ENCODE data around the gene GDPD2. TPM values are rescaled to one million over a fixed set of nuclear protein-coding genes. Genes with fewer than 3 reads are reported as not detected.

GDPD2 gene
- total and polyA plus RNA-seq, 2 of the 13 experiments (the other 11 are each of a cell fraction or from before 2014, with no cell fraction given), result 0.04 to 0.08 TPM

GRCh38 chrX:70453024-70453618 lies 30.0 kb downstream of the GDPD2 start (continued):
- TF ChIP-seq ZNF772 (CRISPR knock-in tag; IDR thresholded peaks at IDR 0.05), result no peak

- ATAC-seq (peak; percentile 91), DNase-seq (ENCODE audit: low spot score) (peak; percentile 84), FAIRE-seq (peak; percentile 75)
- WGBS (ENCODE audit: low lambda C conversion rate), result 0% methylated on average over 3 of the region's 48 CpGs
- no peaks in the 10 kb centered on the region for H4K20me1 ChIP-seq (ENCODE audit: insufficient read depth, low read length)
- peak overlapping the region; percentile 67 to 84 (median 78) for H3K4me3 ChIP-seq (replicated peaks in 1 of 3; ENCODE audit: insufficient read depth in 1 of 3, low read depth in 2 of 3, low read length in 3 of 3)
- no peak overlapping the region for H2AFZ ChIP-seq (ENCODE audit: low read length)
- H3K27ac ChIP-seq (ENCODE audit: extremely low read length, insufficient read depth, low read length), result peak overlapping the region; percentile 69
- peaks cover 24% of the 10 kb centered on the region for H3K4me1 ChIP-seq (ENCODE audit: insufficient read depth, low read length)
- H3K27me3 ChIP-seq (ENCODE audit: control insufficient read depth in 1 of 2, insufficient read depth in 2 of 2, low read length in 2 of 2), result no peaks in the 10 kb centered on the region; a peak in 2 of 5 replicates
- ChIA-PET CTCF (ENCODE audit: low intra/inter-chr PET ratio, low total read pairs) (interaction anchor here (0.8 to 1.6 kb wide), 3 partner anchors 99 to 210 kb away, joined by 3 to 9 read pairs (median 5); no protein-coding TSS in a partner anchor), POLR2A (no interaction called here)
- H3K36me3 ChIP-seq (replicated peaks in 1 of 2; ENCODE audit: control insufficient read depth in 1 of 2, insufficient read depth in 2 of 2, low read length in 2 of 2), result no peaks in the 10 kb centered on the region
- peak overlapping the region; percentile 77 for H3K9ac ChIP-seq (ENCODE audit: insufficient read depth, low read depth, low read length)
- BruUV-seq (replicated peaks), result no TSS peak
- intact Hi-C loops (cut with micrococcal nuclease; ENCODE audit: unreplicated experiment), result loop anchor here (1.0 to 5.0 kb wide), 4 partner anchors 22 to 308 kb away; no protein-coding TSS in a partner anchor
- H3K4me2 ChIP-seq (ENCODE audit: low read depth, low read length), result peak overlapping the region; percentile 76
- H3K9me3 ChIP-seq (ENCODE audit: low read length), result no peaks in the 10 kb centered on the region
- H3K79me2 ChIP-seq (ENCODE audit: insufficient read depth, low read length), result peaks cover 10% of the 10 kb centered on the region
- in situ Hi-C loops (cut with HindIII; ENCODE audit: extremely low pct_ligation_motif_present, low pct_unique_long_range_greater_than_20kb), result loop anchor here (5.0 to 10.0 kb wide), 2 partner anchors 98 to 210 kb away; no protein-coding TSS in a partner anchor
- TF ChIP-seq AGO2 (optimal IDR thresholded peaks at IDR 0.05; ENCODE audit: low read depth, low read length), result no peak
- TF ChIP-seq GATAD2A (CRISPR knock-in tag; IDR thresholded peaks at IDR 0.05), result peak; percentile 16; the same call in 1 of the 2 replicates
- TF ChIP-seq KDM5A (IDR thresholded peaks at IDR 0.05; ENCODE audit: borderline replicate concordance, low read length), result 0 out of 2 replicates have a peak, but pooled peaks have one; percentile 10
- TF ChIP-seq XRCC5 (optimal IDR thresholded peaks at IDR 0.05; ENCODE audit: low read length), result peak; percentile 69
- no peak for TF ChIP-seq ETS1 (CRISPR knock-in tag; IDR thresholded peaks at IDR 0.05)
- no peak for TF ChIP-seq HIC2 (CRISPR knock-in tag; IDR thresholded peaks at IDR 0.05; ENCODE audit: low read depth)
- 0 out of 2 replicates have a peak, but pooled peaks have one; percentile 30 for TF ChIP-seq ZGPAT (CRISPR knock-in tag; IDR thresholded peaks at IDR 0.05)
- peak; percentile 87 for TF ChIP-seq CTCF (CRISPR knock-in tag; IDR thresholded peaks at IDR 0.05)
- peak; percentile 9; the same call in 1 of the 2 replicates for TF ChIP-seq ZFP91 (CRISPR knock-in tag; IDR thresholded peaks at IDR 0.05; ENCODE audit: borderline replicate concordance)
- peak; percentile 30; the same call in 1 of the 2 replicates for TF ChIP-seq SAP130 (CRISPR knock-in tag; IDR thresholded peaks at IDR 0.05; ENCODE audit: low read depth)
These were observed 31.6 kb downstream of the GDPD2 start for GRCh38 chrX:70454441-70455365.

Data from HepG2 (cell line).